Gastrocnemius medialis (tissue), 4 donors: ENCODE measurements around the gene EYS.

Experiments used
- CTCF ChIP-seq, 5 experiments: fragments of 450-650 bp in 3 of 5; fragments of 200-600 bp in 2 of 5; sonication (generic) in 2 of 5; IDR thresholded peaks in 4 of 5; conservative IDR thresholded peaks in 1 of 5; 1 replicate in 4 of 5; 2 replicates in 1 of 5; pipeline ENCODE4 v1.5.1; 2016 to 2019; ENCODE audit warnings: antibody characterized with exemption in 5 of 5, mild to moderate bottlenecking in 3 of 5, moderate library complexity in 3 of 5
- POLR2A ChIP-seq, 2 donors: fragments of 450-650 bp; IDR thresholded peaks; one replicate each; pipeline ENCODE4 v1.6.1; 2017; ENCODE audit warnings: antibody characterized with exemption in 2 of 2, mild to moderate bottlenecking in 2 of 2, moderate library complexity in 2 of 2

- no peak for TF ChIP-seq CTCF (IDR thresholded peaks at IDR 0.05 in 4 of 5, conservative IDR thresholded peaks at IDR 0.05 in 1 of 5)
- no peak for TF ChIP-seq POLR2A (IDR thresholded peaks at IDR 0.05)
Measured at GRCh38 chr6:63803371-63803770, 1903.7 kb downstream of the EYS start.
